ENCODE results near the gene PBRM1. TPM values are rescaled to one million over a fixed set of nuclear protein-coding genes. Genes with fewer than 3 reads are reported as not detected.

PBRM1 gene
- polyA plus RNA-seq, 3 donors: 26.1 to 72.9 (median 38.0) TPM

GRCh38 chr3:52671676-52672075, 14.0 kb downstream of the PBRM1 start:
- Histone ChIP-seq H3K4me3 (replicated peaks in 1 of 3; ENCODE audit: low read depth in 2 of 3, low read length in 3 of 3) (no peak overlapping the region), H3K27ac (ENCODE audit: low read depth in 1 of 2, low read length in 2 of 2) (peak overlapping the region in 1 of 2 donors; percentile 78), H3K9ac (ENCODE audit: insufficient read depth, low read length, poor library complexity, severe bottlenecking) (no peak overlapping the region), H3K9me3 (replicated peaks in 1 of 2; ENCODE audit: control insufficient read depth in 1 of 2, insufficient read depth in 1 of 2, low read length in 2 of 2) (no peaks in the 10 kb centered on the region), H2AFZ (ENCODE audit: insufficient read depth, low read depth, low read length, poor library complexity, severe bottlenecking) (no peak overlapping the region), H3K36me3 (replicated peaks in 1 of 2; ENCODE audit: control insufficient read depth in 1 of 2, insufficient read depth in 2 of 2, low read length in 2 of 2) (peaks cover 67 to 68% of the 10 kb centered on the region in 2 donors), H3K27me3 (ENCODE audit: control insufficient read depth in 2 of 2, insufficient read depth in 2 of 2, low read length in 2 of 2) (no peaks in the 10 kb centered on the region), H4K20me1 (ENCODE audit: insufficient read depth, low read length) (peaks cover 50% of the 10 kb centered on the region), H3K4me2 (replicated peaks; ENCODE audit: extremely low read depth, low read length, poor library complexity, severe bottlenecking) (no peak overlapping the region), H3K4me1 (ENCODE audit: control insufficient read depth in 1 of 2, insufficient read depth in 2 of 2, low read length in 2 of 2) (peaks cover 27% of the 10 kb centered on the region in 2 donors), H3K79me2 (ENCODE audit: insufficient read depth, low read length) (peaks cover 41% of the 10 kb centered on the region)
- Mint-ChIP-seq H3K9me3 (peaks cover 0 to 3% (median 0%) of the 10 kb centered on the region in 7 donors), H3K27me3 (ENCODE audit: low read depth in 3 of 3) (no peaks in the 10 kb centered on the region), H3K4me3 (no peak overlapping the region), H3K27ac (peak overlapping the region in 6 of 7 donors; percentile 47 to 92 (median 90)), H3K36me3 (peaks cover 54 to 69% of the 10 kb centered on the region in 2 donors), H3K4me1 (peaks cover 28% of the 10 kb centered on the region)
- WGBS (ENCODE audit: insufficient coverage): no CpG with 5 or more reads among the region's 1 CpG
- no peak for DNase-seq
- TF ChIP-seq CTCF (IDR thresholded peaks at IDR 0.05): no peak
- intact Hi-C loops (cut with micrococcal nuclease): no loop called here

GRCh38 chr3:52670621-52671521, 14.8 kb downstream of the PBRM1 start:
- Histone ChIP-seq H3K9me3 (replicated peaks in 1 of 2; ENCODE audit: control insufficient read depth in 1 of 2, insufficient read depth in 1 of 2, low read length in 2 of 2) (no peaks in the 10 kb centered on the region), H3K79me2 (ENCODE audit: insufficient read depth, low read length) (peaks cover 45% of the 10 kb centered on the region), H3K27me3 (ENCODE audit: control insufficient read depth in 2 of 2, insufficient read depth in 2 of 2, low read length in 2 of 2) (no peaks in the 10 kb centered on the region), H3K4me2 (replicated peaks; ENCODE audit: extremely low read depth, low read length, poor library complexity, severe bottlenecking) (peak overlapping the region; percentile 36), H4K20me1 (ENCODE audit: insufficient read depth, low read length) (peaks cover 50% of the 10 kb centered on the region), H3K36me3 (replicated peaks in 1 of 2; ENCODE audit: control insufficient read depth in 1 of 2, insufficient read depth in 2 of 2, low read length in 2 of 2) (peaks cover 66 to 69% of the 10 kb centered on the region in 2 donors), H2AFZ (ENCODE audit: insufficient read depth, low read depth, low read length, poor library complexity, severe bottlenecking) (no peak overlapping the region), H3K4me1 (ENCODE audit: control insufficient read depth in 1 of 2, insufficient read depth in 2 of 2, low read length in 2 of 2) (peaks cover 27% of the 10 kb centered on the region in 2 donors), H3K4me3 (replicated peaks in 1 of 3; ENCODE audit: low read depth in 2 of 3, low read length in 3 of 3) (no peak overlapping the region), H3K27ac (ENCODE audit: low read depth in 1 of 2, low read length in 2 of 2) (peak overlapping the region; percentile 20 to 78), H3K9ac (ENCODE audit: insufficient read depth, low read length, poor library complexity, severe bottlenecking) (peak overlapping the region; percentile 9)
- H3K4me1 Mint-ChIP-seq: peaks cover 28% of the 10 kb centered on the region
- peaks cover 54 to 70% of the 10 kb centered on the region in 2 donors for H3K36me3 Mint-ChIP-seq
- WGBS (ENCODE audit: insufficient coverage): no CpG with 5 or more reads among the region's 9 CpGs
- H3K27me3 Mint-ChIP-seq (ENCODE audit: low read depth in 3 of 3): no peaks in the 10 kb centered on the region
- intact Hi-C loops (cut with micrococcal nuclease): no loop called here
- no peak for TF ChIP-seq CTCF (IDR thresholded peaks at IDR 0.05)
- peak overlapping the region; percentile 89 to 97 (median 95) for H3K27ac Mint-ChIP-seq
- peaks cover 0 to 3% (median 0%) of the 10 kb centered on the region in 7 donors for H3K9me3 Mint-ChIP-seq
- peak overlapping the region; percentile 48 to 76 for H3K4me3 Mint-ChIP-seq
- peak; percentile 78 to 92 (median 86) for DNase-seq
